Upper lobe of right lung (tissue), 1 donor: ENCODE data around the gene TBC1D2B. TPM values are rescaled to one million over a fixed set of nuclear protein-coding genes. Genes with fewer than 3 reads are reported as not detected.

Source experiments
- ATAC-seq: fragments of 200-7000 bp; cut with Tn5 transposase; one replicate; pipeline ENCODE4 v1.9.1; 2020; ENCODE audit warnings: mild to moderate bottlenecking, moderate library complexity
- DNase-seq: peaks from one replicate; pipeline ENCODE4 v3.0.0-alpha.2; 2020
- H3K27ac ChIP-seq: fragments of 200-600 bp; one replicate; pipeline ENCODE4 v1.8.0; 2022
- H3K27me3 ChIP-seq: fragments of 200-600 bp; one replicate; pipeline ENCODE4 v1.8.0; 2022; ENCODE audit warnings: mild to moderate bottlenecking
- H3K36me3 ChIP-seq: fragments of 200-600 bp; one replicate; pipeline ENCODE4 v1.8.0; 2022
- H3K4me1 ChIP-seq: fragments of 200-600 bp; one replicate; pipeline ENCODE4 v1.8.0; 2022
- H3K4me3 ChIP-seq: fragments of 200-600 bp; one replicate; pipeline ENCODE4 v1.8.0; 2022; ENCODE audit warnings: mild to moderate bottlenecking
- H3K9me3 ChIP-seq: fragments of 200-600 bp; one replicate; pipeline ENCODE4 v1.8.0; 2022
- intact Hi-C: fragments of 100-400 bp; cut with DNase I; formaldehyde crosslinking; loops from one replicate; pipeline ENCODE4 v1.11.0; 2022
- total RNA-seq: library from RNA; stranded (reverse); fragmentation: NEBNext Ultra II Directional; extraction: Animal tissue kit (Norgen Biotek cat#: 25700); gene quantifications from one replicate; pipeline ENCODE4 v1.2.1, GENCODE V29; 2021
- TF ChIP-seq, protein P1 (sequence below): fragments of 200-600 bp; IDR thresholded peaks from one replicate; pipeline ENCODE4 v1.8.0; 2022; ENCODE audit warnings: antibody characterized with exemption
- donor health status: DM: no; HTN: yes; CAD: no; lungs with severe emphysema.

The TBC1D2B gene
- total RNA-seq, 1 donor from 2014 or later, result 88.7 TPM

- Histone ChIP-seq H3K9me3 (no peaks in the 10 kb centered on the region), H3K4me1 (peaks cover 90% of the 10 kb centered on the region), H3K4me3 (no peak overlapping the region), H3K27me3 (no peaks in the 10 kb centered on the region), H3K36me3 (no peaks in the 10 kb centered on the region), H3K27ac (peak overlapping the region; percentile 82)
- intact Hi-C loops, result no loop called here
- DNase-seq (no peak), ATAC-seq (no peak)
- TF ChIP-seq, protein P1, sequence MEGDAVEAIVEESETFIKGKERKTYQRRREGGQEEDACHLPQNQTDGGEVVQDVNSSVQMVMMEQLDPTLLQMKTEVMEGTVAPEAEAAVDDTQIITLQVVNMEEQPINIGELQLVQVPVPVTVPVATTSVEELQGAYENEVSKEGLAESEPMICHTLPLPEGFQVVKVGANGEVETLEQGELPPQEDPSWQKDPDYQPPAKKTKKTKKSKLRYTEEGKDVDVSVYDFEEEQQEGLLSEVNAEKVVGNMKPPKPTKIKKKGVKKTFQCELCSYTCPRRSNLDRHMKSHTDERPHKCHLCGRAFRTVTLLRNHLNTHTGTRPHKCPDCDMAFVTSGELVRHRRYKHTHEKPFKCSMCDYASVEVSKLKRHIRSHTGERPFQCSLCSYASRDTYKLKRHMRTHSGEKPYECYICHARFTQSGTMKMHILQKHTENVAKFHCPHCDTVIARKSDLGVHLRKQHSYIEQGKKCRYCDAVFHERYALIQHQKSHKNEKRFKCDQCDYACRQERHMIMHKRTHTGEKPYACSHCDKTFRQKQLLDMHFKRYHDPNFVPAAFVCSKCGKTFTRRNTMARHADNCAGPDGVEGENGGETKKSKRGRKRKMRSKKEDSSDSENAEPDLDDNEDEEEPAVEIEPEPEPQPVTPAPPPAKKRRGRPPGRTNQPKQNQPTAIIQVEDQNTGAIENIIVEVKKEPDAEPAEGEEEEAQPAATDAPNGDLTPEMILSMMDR, result no peak
Measured at GRCh38 chr15:78064544-78064943, 13.0 kb downstream of the TBC1D2B start.

DNA sequence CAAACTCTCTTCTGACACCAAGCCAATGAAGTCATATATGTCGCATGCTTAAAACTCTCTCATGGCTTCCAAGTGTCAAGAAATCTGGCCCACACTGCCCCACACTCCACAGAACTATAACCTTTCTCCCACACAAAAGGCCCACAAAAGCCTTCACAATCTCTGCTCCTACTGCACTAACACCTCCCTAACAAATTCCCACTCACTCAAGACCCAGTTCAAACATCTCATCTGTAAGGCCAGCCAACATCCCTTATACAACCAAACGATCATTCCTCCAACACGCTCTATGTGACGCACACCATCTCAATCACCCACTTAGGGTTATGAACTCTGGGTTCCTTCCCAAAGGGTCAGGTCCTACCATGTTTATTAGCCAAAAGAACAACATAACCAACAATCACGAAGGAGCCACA lies 13.5 kb downstream of the TBC1D2B start:
- no peak for DNase-seq
- intact Hi-C loops, result no loop called here
- H3K4me1 ChIP-seq, result peaks cover 90% of the 10 kb centered on the region
- no peak for ATAC-seq
- peak overlapping the region; percentile 82 for H3K27ac ChIP-seq
- no peaks in the 10 kb centered on the region for H3K9me3 ChIP-seq
- TF ChIP-seq, protein P1, result no peak
- no peak overlapping the region for H3K4me3 ChIP-seq
- no peaks in the 10 kb centered on the region for H3K27me3 ChIP-seq
- no peaks in the 10 kb centered on the region for H3K36me3 ChIP-seq

GRCh38 chr15:78063217-78063616 lies 14.3 kb downstream of the TBC1D2B start:
- no peaks in the 10 kb centered on the region for H3K36me3 ChIP-seq
- no peak overlapping the region for H3K4me3 ChIP-seq
- no peak for ATAC-seq
- TF ChIP-seq, protein P1, result no peak
- no peaks in the 10 kb centered on the region for H3K27me3 ChIP-seq
- DNase-seq, result no peak
- H3K27ac ChIP-seq, result peak overlapping the region; percentile 82
- no peaks in the 10 kb centered on the region for H3K9me3 ChIP-seq
- intact Hi-C loops, result no loop called here
- H3K4me1 ChIP-seq, result peaks cover 90% of the 10 kb centered on the region

- no peaks in the 10 kb centered on the region for H3K36me3 ChIP-seq
- H3K4me1 ChIP-seq, result peaks cover 91% of the 10 kb centered on the region
- H3K4me3 ChIP-seq, result peak overlapping the region; percentile 15
- no peaks in the 10 kb centered on the region for H3K9me3 ChIP-seq
- no peaks in the 10 kb centered on the region for H3K27me3 ChIP-seq
- ATAC-seq (peak; percentile 50), DNase-seq (no peak)
- peak overlapping the region; percentile 59 for H3K27ac ChIP-seq
- TF ChIP-seq, protein P1, result no peak
- intact Hi-C loops, result no loop called here
Measured at GRCh38 chr15:78061963-78062427, 15.5 kb downstream of the TBC1D2B start.

DNA sequence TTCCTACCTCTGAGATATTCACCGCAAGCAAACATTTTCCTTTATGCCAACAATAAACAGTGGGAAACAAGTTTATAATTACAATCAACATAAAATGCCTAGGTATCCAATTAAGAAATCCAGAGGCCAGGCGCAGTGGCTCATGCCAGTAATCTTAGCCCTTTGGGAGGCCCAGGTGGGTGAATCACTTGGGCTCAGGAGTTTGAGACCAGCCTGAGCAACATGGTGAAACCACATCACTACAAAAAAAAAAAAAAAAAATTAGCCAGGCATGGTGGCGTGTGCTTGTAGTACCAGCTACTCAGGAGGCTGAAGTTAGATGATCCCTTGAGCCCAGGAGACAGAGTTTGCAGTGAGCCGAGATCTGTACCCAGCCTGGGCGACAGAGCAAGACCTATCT lies 17.3 kb downstream of the TBC1D2B start:
- DNase-seq (no peak), ATAC-seq (no peak)
- TF ChIP-seq, protein P1, result no peak
- intact Hi-C loops, result no loop called here
- Histone ChIP-seq H3K36me3 (no peaks in the 10 kb centered on the region), H3K27ac (peak overlapping the region; percentile 74), H3K4me1 (peaks cover 93% of the 10 kb centered on the region), H3K4me3 (no peak overlapping the region), H3K9me3 (no peaks in the 10 kb centered on the region), H3K27me3 (no peaks in the 10 kb centered on the region)
